ENCODE results near the gene RBCK1. TPM values are rescaled to one million over a fixed set of nuclear protein-coding genes. Genes with fewer than 3 reads are reported as not detected.
"Not testable (repeated sequence)": the region's sequence is repeated elsewhere in the genome, so short reads cannot be mapped to it uniquely, and the experiment has no call there.

Gene RBCK1
- total RNA-seq, 1 donor = 104 TPM

DNA sequence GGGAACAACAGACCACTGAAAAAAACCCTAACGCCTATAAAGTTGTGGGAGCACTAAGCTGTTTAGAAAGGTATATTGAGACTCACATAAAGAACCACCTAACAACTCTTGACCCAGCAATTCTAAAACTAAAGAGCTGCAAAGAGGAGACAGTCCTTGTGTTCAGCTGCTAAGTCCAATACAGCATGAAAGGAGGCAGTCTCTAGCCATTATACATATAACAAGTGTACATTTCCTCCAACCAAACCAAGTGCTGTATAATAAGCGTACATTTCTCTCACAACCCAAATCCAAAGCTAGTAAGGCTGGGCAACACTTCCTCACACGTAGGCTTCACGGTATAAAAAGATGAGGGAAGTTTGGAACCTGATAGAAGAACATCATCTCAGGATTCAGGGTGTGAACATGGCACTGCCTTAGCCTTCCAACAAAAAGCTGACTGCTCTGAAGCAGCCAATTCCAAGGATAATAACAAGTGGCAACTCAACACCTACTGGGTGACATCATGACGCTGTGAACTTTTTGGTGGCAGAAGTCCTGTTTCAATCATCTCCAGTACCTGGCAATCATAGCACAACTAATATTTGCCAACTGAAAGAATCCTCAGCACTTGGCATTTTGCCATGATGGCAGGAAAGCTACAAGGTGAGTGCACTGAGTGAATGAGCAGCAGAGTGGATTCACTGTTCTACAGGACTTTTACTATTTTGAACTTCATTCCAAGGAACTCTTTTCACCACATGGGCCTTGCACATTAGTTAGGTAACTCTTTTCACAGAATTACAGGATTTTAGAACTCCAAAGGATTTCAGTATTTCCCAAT is 37.6 kb downstream of the RBCK1 start:
- Histone ChIP-seq H3K4me2 (ENCODE audit: insufficient read depth, low read length) (no peak overlapping the region), H3K27me3 (ENCODE audit: insufficient read depth, low read length) (no peaks in the 10 kb centered on the region), H3K4me1 (ENCODE audit: insufficient read depth, low read length) (peaks cover 16% of the 10 kb centered on the region), H3K4me3 (ENCODE audit: insufficient read depth, low read length) (no peak overlapping the region), H3K36me3 (ENCODE audit: insufficient read depth, low read length) (peaks cover 48% of the 10 kb centered on the region), H3K9me3 (ENCODE audit: low read depth, low read length) (no peaks in the 10 kb centered on the region), H3K79me2 (ENCODE audit: insufficient read depth, low read length) (peaks cover 66% of the 10 kb centered on the region), H3K27ac (ENCODE audit: low read depth, low read length) (peak overlapping the region; percentile 63), H2AFZ (ENCODE audit: low read length) (no peak overlapping the region), H4K20me1 (ENCODE audit: insufficient read depth, low read length) (peaks cover 48% of the 10 kb centered on the region)
- peak; percentile 18 for DNase-seq (ENCODE audit: insufficient read length, low spot score, missing footprints)
- TF ChIP-seq, protein P1, sequence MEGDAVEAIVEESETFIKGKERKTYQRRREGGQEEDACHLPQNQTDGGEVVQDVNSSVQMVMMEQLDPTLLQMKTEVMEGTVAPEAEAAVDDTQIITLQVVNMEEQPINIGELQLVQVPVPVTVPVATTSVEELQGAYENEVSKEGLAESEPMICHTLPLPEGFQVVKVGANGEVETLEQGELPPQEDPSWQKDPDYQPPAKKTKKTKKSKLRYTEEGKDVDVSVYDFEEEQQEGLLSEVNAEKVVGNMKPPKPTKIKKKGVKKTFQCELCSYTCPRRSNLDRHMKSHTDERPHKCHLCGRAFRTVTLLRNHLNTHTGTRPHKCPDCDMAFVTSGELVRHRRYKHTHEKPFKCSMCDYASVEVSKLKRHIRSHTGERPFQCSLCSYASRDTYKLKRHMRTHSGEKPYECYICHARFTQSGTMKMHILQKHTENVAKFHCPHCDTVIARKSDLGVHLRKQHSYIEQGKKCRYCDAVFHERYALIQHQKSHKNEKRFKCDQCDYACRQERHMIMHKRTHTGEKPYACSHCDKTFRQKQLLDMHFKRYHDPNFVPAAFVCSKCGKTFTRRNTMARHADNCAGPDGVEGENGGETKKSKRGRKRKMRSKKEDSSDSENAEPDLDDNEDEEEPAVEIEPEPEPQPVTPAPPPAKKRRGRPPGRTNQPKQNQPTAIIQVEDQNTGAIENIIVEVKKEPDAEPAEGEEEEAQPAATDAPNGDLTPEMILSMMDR (IDR thresholded peaks at IDR 0.05; ENCODE audit: extremely low read depth, low read depth, low read length) = no peak

DNA sequence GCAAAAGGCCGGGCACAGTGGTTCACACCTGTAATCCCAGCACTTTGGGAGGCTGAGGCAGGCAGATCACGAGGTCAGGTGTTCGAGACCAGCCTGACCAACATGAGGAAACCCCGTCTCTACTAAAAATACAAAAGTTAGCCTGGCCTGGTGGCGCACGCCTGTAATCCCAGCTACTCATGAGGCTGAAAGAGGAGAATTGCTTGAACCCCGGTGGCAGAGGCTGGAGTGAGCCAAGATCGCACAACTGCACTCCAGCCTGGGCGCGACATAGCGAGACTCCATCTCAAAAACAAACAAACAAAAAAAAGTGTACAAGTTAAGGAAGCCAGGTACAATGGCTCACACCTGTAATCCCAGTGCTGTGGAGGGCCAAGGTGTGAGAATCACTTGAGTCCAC is 43.9 kb downstream of the RBCK1 start:
- not testable (repeated sequence) for H3K9me3 ChIP-seq (ENCODE audit: low read depth, low read length); H3K4me2 ChIP-seq (ENCODE audit: insufficient read depth, low read length); H3K27me3 ChIP-seq (ENCODE audit: insufficient read depth, low read length); H3K36me3 ChIP-seq (ENCODE audit: insufficient read depth, low read length); H3K27ac ChIP-seq (ENCODE audit: low read depth, low read length); DNase-seq (ENCODE audit: insufficient read length, low spot score, missing footprints); H3K4me1 ChIP-seq (ENCODE audit: insufficient read depth, low read length); H2AFZ ChIP-seq (ENCODE audit: low read length); H3K4me3 ChIP-seq (ENCODE audit: insufficient read depth, low read length)
- Histone ChIP-seq H4K20me1 (ENCODE audit: insufficient read depth, low read length) (peaks cover 50% of the 10 kb centered on the region), H3K79me2 (ENCODE audit: insufficient read depth, low read length) (peaks cover 83% of the 10 kb centered on the region)

DNA sequence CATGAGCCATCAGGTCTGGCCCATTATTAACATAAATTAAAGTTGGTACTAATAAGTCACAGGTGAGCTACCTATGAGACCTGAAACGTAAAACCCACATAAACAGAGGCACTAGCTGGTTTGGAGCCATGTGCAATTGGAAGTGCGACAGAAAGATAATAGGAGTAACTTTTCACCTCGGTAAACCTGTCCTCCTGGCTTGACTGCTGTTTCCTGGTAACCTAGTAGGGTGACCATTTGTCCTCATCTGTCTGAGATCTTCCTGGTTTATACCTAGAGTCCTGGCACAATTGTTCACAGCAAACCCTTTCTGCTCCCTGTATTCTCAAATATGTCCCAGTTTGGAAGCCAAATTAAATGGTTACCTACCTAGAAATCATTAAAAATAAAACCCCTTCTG is 46.9 kb downstream of the RBCK1 start:
- Histone ChIP-seq H3K4me2 (ENCODE audit: insufficient read depth, low read length) (no peak overlapping the region), H3K79me2 (ENCODE audit: insufficient read depth, low read length) (peaks cover 89% of the 10 kb centered on the region)
- DNase-seq (ENCODE audit: insufficient read length, low spot score, missing footprints) = no peak

DNA sequence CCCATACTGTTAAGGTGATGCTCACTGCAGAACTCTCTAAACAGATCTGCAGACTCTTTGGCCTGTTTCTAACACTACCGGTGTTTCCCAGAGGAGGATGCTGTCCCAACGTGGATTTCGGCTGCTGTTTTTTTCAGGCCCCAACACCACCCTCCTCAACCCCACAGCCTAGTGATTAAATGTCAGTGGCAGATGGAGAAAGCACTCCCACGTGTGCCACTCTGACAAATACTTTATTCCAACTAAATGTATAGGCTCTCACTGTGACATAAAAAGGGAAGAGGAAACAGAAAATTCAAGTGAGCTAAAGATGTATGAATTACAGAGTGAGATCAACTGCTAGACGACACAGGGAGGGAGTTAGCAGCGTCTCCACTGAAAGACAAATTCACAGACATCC is 50.7 kb downstream of the RBCK1 start:
- no peak overlapping the region for H3K27ac ChIP-seq (ENCODE audit: low read depth, low read length)
- H3K79me2 ChIP-seq (ENCODE audit: insufficient read depth, low read length) = peaks cover 77% of the 10 kb centered on the region
- H4K20me1 ChIP-seq (ENCODE audit: insufficient read depth, low read length) = peaks cover 53% of the 10 kb centered on the region
- H3K36me3 ChIP-seq (ENCODE audit: insufficient read depth, low read length) = no peaks in the 10 kb centered on the region
- DNase-seq (ENCODE audit: insufficient read length, low spot score, missing footprints) = no peak
- peaks cover 14% of the 10 kb centered on the region for H3K4me1 ChIP-seq (ENCODE audit: insufficient read depth, low read length)
- TF ChIP-seq, protein P1 (IDR thresholded peaks at IDR 0.05; ENCODE audit: extremely low read depth, low read depth, low read length) = peak; percentile 18
- no peak overlapping the region for H3K4me3 ChIP-seq (ENCODE audit: insufficient read depth, low read length)
- no peaks in the 10 kb centered on the region for H3K9me3 ChIP-seq (ENCODE audit: low read depth, low read length)
- no peaks in the 10 kb centered on the region for H3K27me3 ChIP-seq (ENCODE audit: insufficient read depth, low read length)
- H2AFZ ChIP-seq (ENCODE audit: low read length) = no peak overlapping the region
- no peak overlapping the region for H3K4me2 ChIP-seq (ENCODE audit: insufficient read depth, low read length)

More for the DNA sequence above, 46.9 kb downstream of the RBCK1 start:
- TF ChIP-seq, protein P1 (IDR thresholded peaks at IDR 0.05; ENCODE audit: extremely low read depth, low read depth, low read length) = no peak
- no peaks in the 10 kb centered on the region for H3K9me3 ChIP-seq (ENCODE audit: low read depth, low read length)
- H3K4me1 ChIP-seq (ENCODE audit: insufficient read depth, low read length) = no peaks in the 10 kb centered on the region
- H2AFZ ChIP-seq (ENCODE audit: low read length) = no peak overlapping the region
- H3K27me3 ChIP-seq (ENCODE audit: insufficient read depth, low read length) = no peaks in the 10 kb centered on the region
- H3K36me3 ChIP-seq (ENCODE audit: insufficient read depth, low read length) = peaks cover 3% of the 10 kb centered on the region
- H3K27ac ChIP-seq (ENCODE audit: low read depth, low read length) = no peak overlapping the region
- H3K4me3 ChIP-seq (ENCODE audit: insufficient read depth, low read length) = no peak overlapping the region
- peaks cover 58% of the 10 kb centered on the region for H4K20me1 ChIP-seq (ENCODE audit: insufficient read depth, low read length)
